ENCODE data around the gene RAD51B.

Gene RAD51B

DNA sequence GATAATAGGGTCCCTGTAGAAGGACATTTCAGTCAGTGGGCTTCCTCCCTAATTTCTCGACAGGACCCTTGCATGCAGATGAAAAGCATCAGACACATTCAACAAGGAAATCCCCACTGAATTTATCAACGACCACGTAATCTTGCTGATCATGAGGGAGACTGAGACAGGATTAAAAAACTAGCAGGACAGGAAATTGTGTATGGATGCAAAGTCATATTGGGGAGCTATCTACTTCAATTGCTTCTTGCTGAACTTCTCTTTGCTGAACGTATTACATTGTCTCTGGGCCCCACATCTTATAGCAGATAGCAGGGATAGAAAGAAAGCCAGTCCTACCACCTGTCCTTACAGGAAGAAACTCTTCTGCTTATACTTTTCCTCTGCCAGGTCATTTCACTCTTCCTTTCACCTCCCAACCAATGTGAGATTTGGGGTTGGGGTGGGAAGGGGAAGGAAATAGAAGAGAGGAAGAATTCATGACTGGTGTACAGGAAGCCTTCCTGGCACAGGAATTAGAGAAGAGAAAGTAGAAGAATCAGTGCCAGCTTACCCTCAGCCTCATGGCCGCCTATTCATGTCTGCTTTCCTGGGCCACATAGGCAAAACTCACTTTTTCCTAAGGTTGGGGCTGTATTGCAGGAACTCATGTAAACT lies 640.0 kb downstream of the RAD51B start:
- H3K4me1 ChIP-seq, result no peaks in the 10 kb centered on the region
- H3K9me3 ChIP-seq, result no peaks in the 10 kb centered on the region
- no peaks in the 10 kb centered on the region for H3K27me3 ChIP-seq
- H3K4me3 ChIP-seq (ENCODE audit: low read depth, low read length), result no peak overlapping the region
- DNase-seq, result no peak
- no peaks in the 10 kb centered on the region for H3K36me3 ChIP-seq
- TF ChIP-seq, protein P1, sequence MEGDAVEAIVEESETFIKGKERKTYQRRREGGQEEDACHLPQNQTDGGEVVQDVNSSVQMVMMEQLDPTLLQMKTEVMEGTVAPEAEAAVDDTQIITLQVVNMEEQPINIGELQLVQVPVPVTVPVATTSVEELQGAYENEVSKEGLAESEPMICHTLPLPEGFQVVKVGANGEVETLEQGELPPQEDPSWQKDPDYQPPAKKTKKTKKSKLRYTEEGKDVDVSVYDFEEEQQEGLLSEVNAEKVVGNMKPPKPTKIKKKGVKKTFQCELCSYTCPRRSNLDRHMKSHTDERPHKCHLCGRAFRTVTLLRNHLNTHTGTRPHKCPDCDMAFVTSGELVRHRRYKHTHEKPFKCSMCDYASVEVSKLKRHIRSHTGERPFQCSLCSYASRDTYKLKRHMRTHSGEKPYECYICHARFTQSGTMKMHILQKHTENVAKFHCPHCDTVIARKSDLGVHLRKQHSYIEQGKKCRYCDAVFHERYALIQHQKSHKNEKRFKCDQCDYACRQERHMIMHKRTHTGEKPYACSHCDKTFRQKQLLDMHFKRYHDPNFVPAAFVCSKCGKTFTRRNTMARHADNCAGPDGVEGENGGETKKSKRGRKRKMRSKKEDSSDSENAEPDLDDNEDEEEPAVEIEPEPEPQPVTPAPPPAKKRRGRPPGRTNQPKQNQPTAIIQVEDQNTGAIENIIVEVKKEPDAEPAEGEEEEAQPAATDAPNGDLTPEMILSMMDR (IDR thresholded peaks at IDR 0.05; ENCODE audit: low read depth, low read length), result no peak

DNA sequence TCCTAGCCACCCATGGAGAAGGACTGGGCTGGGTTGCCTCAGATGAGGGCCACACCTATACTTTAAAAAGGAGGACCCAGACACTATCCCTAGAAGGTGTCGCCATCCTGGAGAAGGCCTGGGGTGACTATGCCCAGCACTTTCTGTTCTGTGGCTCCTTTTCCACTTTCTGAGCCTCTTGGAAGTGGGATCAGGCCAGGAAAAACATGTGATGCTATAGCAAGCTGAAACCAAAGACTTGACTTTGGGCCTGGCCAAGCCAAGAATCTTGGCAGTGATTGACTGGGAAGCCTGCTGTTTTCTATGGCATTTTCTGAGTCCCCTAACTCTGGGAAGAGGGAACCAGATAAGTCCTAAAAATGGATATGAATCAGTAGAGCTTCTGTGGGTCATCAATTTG lies 641.0 kb downstream of the RAD51B start:
- Histone ChIP-seq H3K4me3 (ENCODE audit: low read depth, low read length) (no peak overlapping the region), H3K9me3 (no peaks in the 10 kb centered on the region), H3K27me3 (no peaks in the 10 kb centered on the region), H3K36me3 (no peaks in the 10 kb centered on the region), H3K4me1 (no peaks in the 10 kb centered on the region)
- TF ChIP-seq, protein P1 (IDR thresholded peaks at IDR 0.05; ENCODE audit: low read depth, low read length), result no peak
- DNase-seq, result no peak

DNA sequence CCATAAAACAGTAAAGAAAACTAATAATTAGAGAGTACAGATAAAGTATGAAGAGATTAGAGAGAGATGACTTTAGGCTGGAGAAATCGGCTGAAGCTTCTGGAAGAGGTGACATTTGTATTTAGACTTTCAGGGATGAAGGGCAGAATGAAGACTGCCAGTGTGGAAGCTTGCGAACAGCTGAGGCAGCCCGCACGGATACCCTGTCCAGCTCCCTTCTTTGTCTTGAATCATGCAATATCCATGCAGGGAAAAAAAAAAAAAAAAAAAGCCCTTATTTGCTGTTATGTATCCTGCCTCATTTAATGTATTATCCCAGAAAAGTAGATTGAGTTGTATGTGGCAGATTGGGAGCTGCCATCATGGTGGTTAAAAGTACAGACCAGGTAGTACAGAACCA lies 641.5 kb downstream of the RAD51B start:
- no peaks in the 10 kb centered on the region for H3K27me3 ChIP-seq
- no peak overlapping the region for H3K4me3 ChIP-seq (ENCODE audit: low read depth, low read length)
- no peak for DNase-seq
- no peaks in the 10 kb centered on the region for H3K36me3 ChIP-seq
- H3K9me3 ChIP-seq, result no peaks in the 10 kb centered on the region
- TF ChIP-seq, protein P1 (IDR thresholded peaks at IDR 0.05; ENCODE audit: low read depth, low read length), result no peak
- H3K4me1 ChIP-seq, result no peaks in the 10 kb centered on the region

DNA sequence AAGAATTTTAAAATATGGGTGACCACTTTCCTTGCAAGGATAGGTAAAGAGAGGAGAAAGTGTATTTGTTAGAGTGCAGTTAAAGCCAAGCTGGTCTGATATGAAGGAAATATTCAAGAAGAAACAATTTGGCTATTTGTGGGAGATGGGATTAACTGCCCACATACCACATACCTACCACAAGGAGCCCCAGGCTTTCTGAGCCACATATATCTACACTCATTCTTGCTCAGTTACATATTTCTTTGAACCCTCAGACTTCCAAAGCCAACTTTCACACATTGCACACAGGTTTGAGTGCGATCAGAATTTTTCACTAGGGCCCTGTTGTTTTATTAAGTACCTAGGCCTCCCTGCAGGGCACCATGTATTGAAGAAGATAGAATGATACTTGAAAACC lies 643.1 kb downstream of the RAD51B start:
- TF ChIP-seq, protein P1 (IDR thresholded peaks at IDR 0.05; ENCODE audit: low read depth, low read length), result no peak
- H3K4me3 ChIP-seq (ENCODE audit: low read depth, low read length), result no peak overlapping the region

DNA sequence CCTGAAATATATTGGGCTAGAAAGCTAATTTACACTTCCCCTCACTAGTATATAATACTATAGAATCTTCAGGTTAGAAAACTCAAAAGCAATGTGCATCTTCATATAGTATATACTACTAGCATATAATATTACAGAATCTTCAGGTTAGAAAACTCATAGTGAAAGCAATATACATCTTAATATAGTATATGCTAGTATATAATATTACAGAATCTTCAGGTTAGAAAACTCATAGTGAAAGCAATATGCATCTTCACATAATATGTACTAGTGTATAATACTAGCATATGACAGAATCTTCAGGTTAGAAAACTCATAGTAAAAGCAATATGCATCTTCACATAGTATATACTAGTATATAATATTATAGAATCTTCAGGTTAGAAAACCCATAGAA lies 643.7 kb downstream of the RAD51B start:
- H3K9me3 ChIP-seq, result no peaks in the 10 kb centered on the region
- no peak overlapping the region for H3K4me3 ChIP-seq (ENCODE audit: low read depth, low read length)
- DNase-seq, result no peak
- no peaks in the 10 kb centered on the region for H3K27me3 ChIP-seq
- no peaks in the 10 kb centered on the region for H3K4me1 ChIP-seq
- TF ChIP-seq, protein P1 (IDR thresholded peaks at IDR 0.05; ENCODE audit: low read depth, low read length), result no peak
- H3K36me3 ChIP-seq, result no peaks in the 10 kb centered on the region

More for the DNA sequence above, 643.1 kb downstream of the RAD51B start:
- Histone ChIP-seq H3K9me3 (no peaks in the 10 kb centered on the region), H3K36me3 (no peaks in the 10 kb centered on the region), H3K27me3 (no peaks in the 10 kb centered on the region), H3K4me1 (no peaks in the 10 kb centered on the region)
- DNase-seq, result no peak

DNA sequence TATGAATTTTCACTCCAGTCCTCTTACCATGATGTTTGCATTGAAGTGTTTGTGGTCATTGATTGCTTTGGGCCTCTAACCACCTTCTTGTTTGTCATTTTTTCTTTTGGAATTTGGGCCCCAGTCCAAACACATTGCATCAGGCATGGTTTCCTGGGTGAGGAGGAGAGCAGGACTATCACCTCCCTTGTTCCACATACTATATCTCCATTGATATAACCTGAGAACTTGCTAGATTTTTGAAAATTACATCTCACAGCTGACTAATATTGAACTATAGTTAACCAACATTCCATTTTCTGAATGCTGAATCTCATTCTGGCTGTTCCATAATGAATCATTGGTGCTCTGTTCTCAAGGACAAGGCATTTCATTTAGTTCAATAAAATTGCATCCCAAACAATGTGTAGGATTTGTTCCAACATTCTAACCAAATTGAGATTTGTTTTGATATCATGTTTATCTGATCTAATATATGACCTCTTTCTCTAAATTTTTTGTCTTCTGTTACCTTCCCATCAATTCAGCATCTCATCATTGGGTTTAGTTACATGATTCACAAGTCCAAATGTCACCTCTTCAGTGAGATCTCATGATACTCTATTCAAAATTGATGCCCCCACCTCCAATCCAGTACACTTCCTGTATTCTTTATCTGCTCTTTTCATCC lies 644.3 kb downstream of the RAD51B start:
- Histone ChIP-seq H3K36me3 (no peaks in the 10 kb centered on the region), H3K9me3 (no peaks in the 10 kb centered on the region), H3K27me3 (no peaks in the 10 kb centered on the region), H3K4me1 (no peaks in the 10 kb centered on the region), H3K4me3 (ENCODE audit: low read depth, low read length) (no peak overlapping the region)
- DNase-seq, result no peak
- TF ChIP-seq, protein P1 (IDR thresholded peaks at IDR 0.05; ENCODE audit: low read depth, low read length), result no peak

Data from BE2C (cell line).